B cell (primary cell): Measurements from ENCODE around the gene PPP3CA. TPM values are rescaled to one million over a fixed set of nuclear protein-coding genes. Genes with fewer than 3 reads are reported as not detected.

ENCODE experiments used
- ATAC-seq: fragments of 200-7000 bp; cut with Tn5 transposase; one replicate; pipeline ENCODE4 v1.10.0; 2021; ENCODE audit warnings: low read depth, mild to moderate bottlenecking, moderate number of reproducible peaks, moderate library complexity
- CTCF ChIA-PET: fragments of 350-600 bp; sonication (Branson Sonifier 250); formaldehyde crosslinking; loops from one replicate; lab custom pipeline; 2021; ENCODE audit warnings: antibody characterized with exemption, inconsistent platforms; lab: Charles Lee
- POLR2A ChIA-PET: fragments of 350-600 bp; sonication (Branson Sonifier 250); formaldehyde crosslinking; loops from one replicate; lab custom pipeline; 2021; ENCODE audit warnings: antibody characterized with exemption; lab: Charles Lee
- DNase-seq: peaks from one replicate; pipeline ENCODE4 v3.0.0; 2013
- H2AFZ ChIP-seq: 2 replicates; pipeline ENCODE4 v1.6.1; 2012; ENCODE audit warnings: mild to moderate bottlenecking, low read depth, low read length; ENCODE audit not compliant: insufficient read depth, poor library complexity, severe bottlenecking
- H3K27ac ChIP-seq, 2 donors: 1 replicate in 1 of 2; 2 replicates in 1 of 2; pipeline ENCODE4 v1.5.1; 2012 to 2013; ENCODE audit warnings: low read length in 2 of 2, mild to moderate bottlenecking in 2 of 2, moderate library complexity in 1 of 2
- H3K27me3 ChIP-seq, 4 experiments: fragments of 200-600 bp in 1 of 4; sonication (generic) in 1 of 4; replicated peaks in 1 of 4; 1 replicate in 2 of 4; 2 replicates in 2 of 4; pipeline versions ENCODE4 v1.6.1 to v1.7.0; 2013 to 2016; ENCODE audit warnings: low read length in 3 of 4, mild to moderate bottlenecking in 2 of 4, mixed read lengths in 1 of 4, moderate library complexity in 1 of 4; ENCODE audit not compliant: insufficient read depth in 4 of 4, control insufficient read depth in 3 of 4; ENCODE audit errors: control extremely low read depth in 1 of 4
- H3K36me3 ChIP-seq, 2 experiments: replicated peaks in 1 of 2; 1 replicate in 1 of 2; 2 replicates in 1 of 2; pipeline versions ENCODE4 v1.6.1 to v1.7.1; 2013; ENCODE audit warnings: low read length in 1 of 2; ENCODE audit not compliant: insufficient read depth in 2 of 2, control insufficient read depth in 1 of 2; ENCODE audit errors: control extremely low read depth in 1 of 2, extremely low read depth in 1 of 2
- H3K4me1 ChIP-seq, 2 donors: fragments of 200-600 bp in 1 of 2; sonication (generic) in 1 of 2; 1 replicate in 1 of 2; 2 replicates in 1 of 2; pipeline versions ENCODE4 v1.5.1 to v1.6.1; 2013 to 2017; ENCODE audit warnings: low read length in 2 of 2; ENCODE audit not compliant: control insufficient read depth in 2 of 2, insufficient read depth in 2 of 2
- H3K4me2 ChIP-seq: replicated peaks from 2 replicates; pipeline ENCODE3; 2012; ENCODE audit warnings: mild to moderate bottlenecking, low read depth, low read length; ENCODE audit not compliant: poor library complexity, severe bottlenecking
- H3K4me3 ChIP-seq, 5 experiments: fragments of 200-600 bp in 1 of 5; sonication (generic) in 1 of 5; 1 replicate in 3 of 5; 2 replicates in 2 of 5; pipeline versions ENCODE4 v1.5.1 to v1.7.0; 2011 to 2016; ENCODE audit warnings: low read length in 4 of 5, mild to moderate bottlenecking in 4 of 5, low read depth in 2 of 5, control low read depth in 1 of 5, moderate library complexity in 1 of 5; ENCODE audit not compliant: insufficient read depth in 1 of 5; ENCODE audit errors: control extremely low read depth in 1 of 5, extremely low read depth in 1 of 5
- H3K79me2 ChIP-seq: fragments of 200-600 bp; sonication (generic); one replicate; pipeline ENCODE4 v1.6.0; 2016; ENCODE audit warnings: low read length; ENCODE audit not compliant: control insufficient read depth, insufficient read depth
- H3K9ac ChIP-seq: fragments of 200-600 bp; sonication (generic); 2 replicates; pipeline ENCODE4 v1.6.1; 2017; ENCODE audit warnings: mild to moderate bottlenecking, low read length, moderate library complexity
- H3K9me3 ChIP-seq, 3 donors: one replicate each; pipeline versions ENCODE4 v1.6.1 to v1.7.1; 2013; ENCODE audit warnings: low read length in 2 of 3; ENCODE audit not compliant: control insufficient read depth in 2 of 3, insufficient read depth in 1 of 3; ENCODE audit errors: control extremely low read depth in 1 of 3
- H4K20me1 ChIP-seq: 2 replicates; pipeline ENCODE4 v1.6.0; 2012; ENCODE audit warnings: mild to moderate bottlenecking, low read length; ENCODE audit not compliant: insufficient read depth, control insufficient read depth, poor library complexity, severe bottlenecking
- H3K27ac Mint-ChIP-seq: one replicate; pipeline ENCODE4 v1.8.0; 2021; ENCODE audit warnings: mixed read lengths
- H3K27me3 Mint-ChIP-seq: one replicate; pipeline ENCODE4 v1.8.0; 2021; ENCODE audit warnings: mixed read lengths
- H3K4me1 Mint-ChIP-seq: one replicate; pipeline ENCODE4 v1.8.0; 2021; ENCODE audit warnings: mixed read lengths
- H3K4me3 Mint-ChIP-seq: one replicate; pipeline ENCODE4 v1.8.0; 2021; ENCODE audit warnings: mixed read lengths
- H3K9me3 Mint-ChIP-seq: one replicate; pipeline ENCODE4 v1.8.0; 2022; ENCODE audit warnings: mixed read lengths; ENCODE audit not compliant: insufficient read depth
- CTCF ChIP-seq: fragments of 200-600 bp; IDR thresholded peaks from one replicate; pipeline ENCODE4 v1.8.0; 2022; ENCODE audit warnings: antibody characterized with exemption, mild to moderate bottlenecking
- EZH2 ChIP-seq: IDR thresholded peaks from 2 replicates; pipeline ENCODE4 v1.6.1; 2012; ENCODE audit warnings: borderline replicate concordance, low read depth, mild to moderate bottlenecking, moderate library complexity, low read length; ENCODE audit not compliant: insufficient read depth, poor library complexity, severe bottlenecking
- WGBS: methylation state at CpG from one replicate; pipeline ENCODE4 v1.1.5; 2013; ENCODE audit warnings: missing lambda C conversion rate; ENCODE audit not compliant: insufficient coverage; 5-methylcytosine and 5-hydroxymethylcytosine counted together
- intact Hi-C: fragments of 100-400 bp; cut with micrococcal nuclease; formaldehyde crosslinking; loops from one replicate; pipeline ENCODE4 v1.10.0; 2022
- polyA plus RNA-seq: library from polyadenylated mRNA; depleted of rRNA; stranded (reverse); fragments of >200 nt; gene quantifications from 2 replicates; pipeline ENCODE4 v1.2.3, GENCODE V29; 2012
- total RNA-seq, 2 donors: library from RNA; stranded (reverse); fragments of 120-200 nt in 1 of 2; gene quantifications; 1 replicate in 1 of 2; 2 replicates in 1 of 2; pipeline versions ENCODE4 v1.2.3 to v1.2.4, GENCODE V29; 2013 to 2022

The PPP3CA gene
- total and polyA plus RNA-seq, 2 donors (not counting 1 experiment from before 2014, with no cell fraction given), result 14.3 to 85.1 TPM

- H3K9me3 Mint-ChIP-seq, result no peaks in the 10 kb centered on the region
- ATAC-seq (no peak), DNase-seq (peak; percentile 43)
- H3K9ac ChIP-seq, result peak overlapping the region; percentile 97
- CTCF ChIA-PET, result interaction anchor here (0.8 to 1.9 kb wide), 6 partner anchors 17 to 1252 kb away, joined by 3 to 8 read pairs (median 4); no protein-coding TSS in a partner anchor
- WGBS, result 0% methylated on average over 1 of the region's 3 CpGs
- H3K36me3 ChIP-seq, result peaks cover 0 to 3% of the 10 kb centered on the region in 2 experiments
- POLR2A ChIA-PET, result interaction anchor here (1.0 to 1.2 kb wide), 2 partner anchors 17 to 19 kb away, joined by 3 read pairs; no protein-coding TSS in a partner anchor
- no peaks in the 10 kb centered on the region for H3K27me3 ChIP-seq
- H3K27me3 Mint-ChIP-seq, result no peaks in the 10 kb centered on the region
- H3K4me1 ChIP-seq, result peaks cover 22 to 54% of the 10 kb centered on the region in 2 donors
- peaks cover 18% of the 10 kb centered on the region for H4K20me1 ChIP-seq
- peak overlapping the region; percentile 99 for H2AFZ ChIP-seq
- no peak for TF ChIP-seq EZH2
- TF ChIP-seq CTCF, result no peak
- peaks cover 61% of the 10 kb centered on the region for H3K4me1 Mint-ChIP-seq
- peak overlapping the region; percentile 95 for H3K27ac Mint-ChIP-seq
- intact Hi-C loops, result loop anchor here (5.0 to 10.0 kb wide), 8 partner anchors 83 to 1250 kb away; partner anchors contain the start of genes BANK1, NFKB1 and SLC39A8
- H3K4me3 Mint-ChIP-seq, result peak overlapping the region; percentile 99
- peaks cover 70% of the 10 kb centered on the region for H3K79me2 ChIP-seq
- H3K4me3 ChIP-seq, result peak overlapping the region; percentile 77 to 96 (median 93)
- H3K27ac ChIP-seq, result peak overlapping the region; percentile 63 to 88
- peak overlapping the region; percentile 96 for H3K4me2 ChIP-seq
- no peaks in the 10 kb centered on the region for H3K9me3 ChIP-seq
These were observed 2.1 kb downstream of the PPP3CA start for GRCh38 chr4:101345271-101345595.

GRCh38 chr4:101339332-101339731 lies 8.0 kb downstream of the PPP3CA start:
- Mint-ChIP-seq H3K27me3 (no peaks in the 10 kb centered on the region), H3K27ac (peak overlapping the region; percentile 22), H3K4me3 (no peak overlapping the region), H3K9me3 (no peaks in the 10 kb centered on the region), H3K4me1 (peaks cover 85% of the 10 kb centered on the region)
- Histone ChIP-seq H3K4me3 (no peak overlapping the region), H3K27me3 (no peaks in the 10 kb centered on the region), H3K36me3 (peaks cover 2 to 3% of the 10 kb centered on the region in 2 experiments), H2AFZ (no peak overlapping the region), H4K20me1 (peaks cover 37% of the 10 kb centered on the region), H3K9ac (no peak overlapping the region), H3K79me2 (peaks cover 89% of the 10 kb centered on the region), H3K9me3 (no peaks in the 10 kb centered on the region), H3K27ac (peak overlapping the region in 1 of 2 donors; percentile 73), H3K4me1 (peaks cover 29 to 71% of the 10 kb centered on the region in 2 donors), H3K4me2 (no peak overlapping the region)
- WGBS, result no CpG with 5 or more reads among the region's 2 CpGs
- CTCF ChIA-PET, result no interaction called here
- intact Hi-C loops, result loop anchor here (5.0 kb wide), 1 partner anchor 62 kb away; no protein-coding TSS in a partner anchor
- DNase-seq (no peak), ATAC-seq (no peak)
- no peak for TF ChIP-seq CTCF
- TF ChIP-seq EZH2, result no peak
- POLR2A ChIA-PET, result interaction anchor here (0.6 kb wide), 1 partner anchor 70 kb away, joined by 3 read pairs; no protein-coding TSS in a partner anchor
